BJ (cell line): ENCODE data around the gene FIBP. TPM values are rescaled to one million over a fixed set of nuclear protein-coding genes. Genes with fewer than 3 reads are reported as not detected.
A peak's percentile ranks its signal among the peaks of the same experiment; 100 is the strongest.

Source experiments
- CTCF ChIA-PET: fragments of 350-600 bp; formaldehyde crosslinking; extraction: SDS; loops from one replicate; lab custom pipeline; 2021; ENCODE audit warnings: antibody characterized with exemption, inconsistent platforms; lab: Yijun Ruan, JAX
- POLR2A ChIA-PET: fragments of 300-600 bp; sonication (Branson Sonifier 250); formaldehyde crosslinking; extraction: SDS; loops from one replicate; lab custom pipeline; 2021; ENCODE audit warnings: antibody characterized with exemption; lab: Charles Lee
- DNase-seq: peaks from one replicate; pipeline ENCODE4 v3.0.0-alpha.2; 2011; ENCODE audit warnings: low read depth
- H3K27me3 ChIP-seq: 2 replicates; pipeline ENCODE4 v1.6.0; 2011; ENCODE audit warnings: low read length; ENCODE audit not compliant: control insufficient read depth, insufficient read depth
- H3K36me3 ChIP-seq: 2 replicates; pipeline ENCODE4 v1.5.1; 2011; ENCODE audit warnings: low read length; ENCODE audit not compliant: control insufficient read depth, insufficient read depth
- H3K4me3 ChIP-seq: 2 replicates; pipeline ENCODE4 v1.5.1; 2011; ENCODE audit warnings: low read depth, mild to moderate bottlenecking, control low read depth, low read length
- polyA plus RNA-seq: library from polyadenylated mRNA; depleted of rRNA; stranded (reverse); fragments of >200 nt; gene quantifications from 2 replicates; pipeline ENCODE4 v1.2.3, GENCODE V29; 2011
- TF ChIP-seq, protein P1 (sequence below): IDR thresholded peaks from 2 replicates; pipeline ENCODE4 v1.5.1; 2011; ENCODE audit warnings: low read depth, mild to moderate bottlenecking, control low read depth, inconsistent platforms, low read length, moderate library complexity; ENCODE audit not compliant: insufficient read depth

Gene FIBP
- polyA plus RNA-seq, 1 experiment, result 199 TPM

DNA sequence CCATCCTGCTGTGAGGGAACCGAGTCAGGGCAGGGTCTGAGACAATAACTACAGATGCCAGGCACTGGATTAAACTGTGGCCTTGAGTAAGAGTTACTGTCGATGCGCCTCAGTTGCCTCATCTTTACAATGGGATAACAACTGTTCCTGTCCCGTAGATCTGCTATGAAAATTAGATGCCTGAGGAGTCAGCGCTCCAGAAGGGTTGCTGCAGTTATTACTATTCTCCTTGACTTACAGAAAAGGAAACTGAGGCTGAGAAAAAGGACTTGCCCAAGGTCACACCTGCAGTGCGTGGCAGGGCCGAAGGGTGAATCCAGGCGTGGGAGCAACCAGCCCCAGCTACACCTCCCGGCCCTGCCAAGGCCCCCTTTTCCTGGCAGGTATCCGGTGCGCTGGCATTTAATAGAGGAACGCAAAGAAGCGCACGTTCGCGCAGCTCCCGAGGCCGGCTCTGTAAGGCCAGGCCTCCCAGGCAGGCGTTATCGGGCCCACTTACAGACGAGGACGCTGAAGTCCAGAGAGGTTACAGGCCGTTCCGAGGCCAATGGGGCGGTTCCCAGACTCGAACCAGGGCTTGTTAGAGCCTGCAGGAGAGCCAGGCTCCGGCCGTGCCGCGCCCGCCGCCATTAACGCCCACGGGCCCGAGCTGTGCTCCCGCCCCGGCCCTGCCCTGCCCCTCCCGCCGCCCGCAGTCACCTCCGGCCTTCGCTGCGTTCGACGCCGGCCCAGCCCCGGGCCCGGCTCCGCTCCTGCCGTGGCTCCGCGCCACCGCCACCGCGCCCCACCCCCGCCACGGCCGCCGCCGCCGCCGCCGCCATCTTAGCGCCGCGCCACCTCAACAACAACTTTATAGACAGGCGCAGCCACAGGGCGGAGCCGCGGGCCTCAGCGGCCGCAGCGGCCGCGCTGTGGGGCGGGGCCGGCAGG, 30.2 kb upstream of the FIBP start, which contains the start of gene C11orf68:
TSS of gene C11orf68 (minus strand) at position 852 of the 930 bp plus-strand sequence. CDS start at position 821, 31 bp downstream.
- ChIA-PET CTCF (interaction anchor here (1.0 to 4.8 kb wide), 4 partner anchors 15 to 138 kb away, joined by 3 to 60 read pairs (median 6); partner anchors contain the start of genes CCDC85B and FIBP), POLR2A (no interaction called here)
- peak within 1 kb of the TSS; percentile 87 for H3K4me3 ChIP-seq
- TF ChIP-seq, protein P1, sequence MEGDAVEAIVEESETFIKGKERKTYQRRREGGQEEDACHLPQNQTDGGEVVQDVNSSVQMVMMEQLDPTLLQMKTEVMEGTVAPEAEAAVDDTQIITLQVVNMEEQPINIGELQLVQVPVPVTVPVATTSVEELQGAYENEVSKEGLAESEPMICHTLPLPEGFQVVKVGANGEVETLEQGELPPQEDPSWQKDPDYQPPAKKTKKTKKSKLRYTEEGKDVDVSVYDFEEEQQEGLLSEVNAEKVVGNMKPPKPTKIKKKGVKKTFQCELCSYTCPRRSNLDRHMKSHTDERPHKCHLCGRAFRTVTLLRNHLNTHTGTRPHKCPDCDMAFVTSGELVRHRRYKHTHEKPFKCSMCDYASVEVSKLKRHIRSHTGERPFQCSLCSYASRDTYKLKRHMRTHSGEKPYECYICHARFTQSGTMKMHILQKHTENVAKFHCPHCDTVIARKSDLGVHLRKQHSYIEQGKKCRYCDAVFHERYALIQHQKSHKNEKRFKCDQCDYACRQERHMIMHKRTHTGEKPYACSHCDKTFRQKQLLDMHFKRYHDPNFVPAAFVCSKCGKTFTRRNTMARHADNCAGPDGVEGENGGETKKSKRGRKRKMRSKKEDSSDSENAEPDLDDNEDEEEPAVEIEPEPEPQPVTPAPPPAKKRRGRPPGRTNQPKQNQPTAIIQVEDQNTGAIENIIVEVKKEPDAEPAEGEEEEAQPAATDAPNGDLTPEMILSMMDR, result no peak
- H3K27me3 ChIP-seq, result no peaks in the 10 kb centered on the region
- peaks cover 12% of the 10 kb centered on the region for H3K36me3 ChIP-seq
- no peak for DNase-seq

DNA sequence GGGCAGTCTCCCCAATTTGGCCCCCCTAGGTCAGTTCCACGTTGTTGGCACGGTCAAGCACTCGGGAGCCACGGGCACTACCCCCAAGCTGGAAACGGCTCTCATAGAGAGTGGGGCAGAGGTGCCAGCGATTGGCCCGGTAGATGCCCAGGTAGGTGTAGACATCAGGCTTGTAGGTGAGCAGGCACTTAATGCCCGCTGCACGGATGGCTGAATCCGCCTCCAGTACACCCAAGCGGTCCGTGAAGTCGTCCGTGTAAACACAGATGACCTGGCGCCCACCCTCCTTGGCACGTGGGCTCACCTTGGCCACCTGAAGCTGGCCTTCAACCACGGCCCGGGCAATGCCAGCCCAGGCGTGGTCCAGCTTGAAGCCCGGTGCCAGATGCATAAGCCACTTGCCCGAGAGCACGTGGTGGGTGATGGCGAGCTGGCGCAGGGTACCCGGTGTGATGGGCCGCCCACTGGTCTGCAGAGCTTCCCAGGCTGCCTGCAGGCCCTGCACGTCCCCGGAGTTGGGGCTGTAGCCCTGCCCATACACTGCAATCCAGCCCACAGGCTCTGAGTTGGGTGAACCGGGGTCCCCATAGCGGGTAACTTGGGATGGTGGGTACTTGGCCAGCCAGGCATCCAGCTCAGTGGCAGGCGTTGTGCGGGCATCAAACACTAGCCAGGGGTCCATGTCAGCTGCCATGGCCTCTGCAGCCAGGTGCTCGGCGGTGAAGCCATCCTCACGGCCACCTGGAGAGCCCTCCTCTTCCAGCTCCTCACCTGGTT, 29.4 kb upstream of the FIBP start:
- no peaks in the 10 kb centered on the region for H3K27me3 ChIP-seq
- ChIA-PET POLR2A (no interaction called here), CTCF (interaction anchor here (1.0 to 4.8 kb wide), 4 partner anchors 15 to 138 kb away, joined by 3 to 60 read pairs (median 6); partner anchors contain the start of genes CCDC85B and FIBP)
- H3K4me3 ChIP-seq, result peak overlapping the region; percentile 87
- no peak for DNase-seq
- TF ChIP-seq, protein P1, result no peak
- peaks cover 9% of the 10 kb centered on the region for H3K36me3 ChIP-seq

DNA sequence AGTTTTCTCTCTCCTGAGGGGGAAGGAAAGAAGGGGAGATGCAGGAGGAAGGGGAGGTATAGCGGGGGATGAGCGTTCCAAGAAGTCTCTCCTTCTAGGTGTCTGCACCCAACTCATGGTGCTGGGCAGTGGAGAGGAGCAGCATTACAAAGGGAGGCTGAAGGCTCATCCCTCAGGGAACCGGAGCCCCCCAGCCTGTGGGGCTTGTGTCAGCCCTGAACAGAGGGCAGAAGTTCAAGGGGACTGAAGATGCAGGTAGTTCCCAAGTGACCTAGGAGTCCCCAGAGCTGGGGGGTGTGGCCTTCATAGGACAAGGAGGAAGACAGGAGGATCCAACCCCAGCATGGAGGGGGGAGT, 28.8 kb upstream of the FIBP start:
- no peaks in the 10 kb centered on the region for H3K27me3 ChIP-seq
- peak overlapping the region; percentile 87 for H3K4me3 ChIP-seq
- DNase-seq, result no peak
- CTCF ChIA-PET, result interaction anchor here (2.0 to 4.8 kb wide), 2 partner anchors 27 to 33 kb away, joined by 9 to 60 read pairs; partner anchors contain the start of genes CCDC85B and FIBP
- TF ChIP-seq, protein P1, result no peak
- POLR2A ChIA-PET, result no interaction called here
- H3K36me3 ChIP-seq, result peaks cover 9% of the 10 kb centered on the region

DNA sequence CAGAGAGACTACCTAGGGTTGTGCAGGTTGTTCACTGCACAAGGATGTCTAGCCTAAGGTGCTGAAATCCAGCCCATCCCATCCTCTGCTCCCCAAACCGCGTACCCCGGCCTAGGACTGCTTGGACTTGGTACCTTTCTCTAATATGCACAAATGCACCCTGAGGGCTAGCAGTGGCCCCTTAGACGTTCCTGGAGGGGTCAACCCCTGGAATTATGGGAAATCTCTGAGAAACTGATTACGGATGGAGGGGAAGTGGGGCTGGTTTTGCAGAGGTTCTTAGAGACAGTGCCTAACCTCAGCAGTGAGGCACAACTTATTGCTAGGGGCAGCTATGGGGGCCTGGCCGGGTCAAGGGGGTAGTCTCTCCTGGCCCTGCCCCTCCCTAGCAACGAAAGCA, 28.1 kb upstream of the FIBP start:
- H3K4me3 ChIP-seq, result no peak overlapping the region
- DNase-seq, result no peak
- no peaks in the 10 kb centered on the region for H3K27me3 ChIP-seq
- TF ChIP-seq, protein P1, result no peak
- ChIA-PET POLR2A (interaction anchor here (1.0 to 1.6 kb wide), 3 partner anchors 13 to 57 kb away, joined by 4 to 6 read pairs (median 5); partner anchors contain the start of gene CCDC85B), CTCF (interaction anchor here (1.2 to 4.8 kb wide), 4 partner anchors 14 to 57 kb away, joined by 3 to 60 read pairs (median 12); partner anchors contain the start of genes CCDC85B, FIBP and MUS81)
- peaks cover 6% of the 10 kb centered on the region for H3K36me3 ChIP-seq
